ENCODE results near the gene TRIM29. TPM values are rescaled to one million over a fixed set of nuclear protein-coding genes. Genes with fewer than 3 reads are reported as not detected.
"Not testable (repeated sequence)": the region's sequence is repeated elsewhere in the genome, so short reads cannot be mapped to it uniquely, and the experiment has no call there.

TRIM29 gene
- polyA plus RNA-seq, 3 donors from 2014 or later, result not detected

- H3K27me3 Mint-ChIP-seq (ENCODE audit: low read depth in 3 of 3), result peaks cover 7 to 10% (median 8%) of the 10 kb centered on the region in 3 donors
- no peaks in the 10 kb centered on the region for H3K36me3 Mint-ChIP-seq
- no peak overlapping the region for H3K27ac Mint-ChIP-seq
- DNase-seq, result no peak
- peaks cover 0 to 15% (median 8%) of the 10 kb centered on the region in 6 donors for H3K9me3 Mint-ChIP-seq
- no peak overlapping the region for H3K4me3 Mint-ChIP-seq
- no peaks in the 10 kb centered on the region for H3K4me1 Mint-ChIP-seq
Measured at GRCh38 chr11:120160436-120160835, 22.5 kb upstream of the TRIM29 start.

GRCh38 chr11:120153221-120153620, 15.3 kb upstream of the TRIM29 start:
- H3K9me3 Mint-ChIP-seq, result peaks cover 0 to 2% (median 0%) of the 10 kb centered on the region in 6 donors
- H3K36me3 Mint-ChIP-seq, result no peaks in the 10 kb centered on the region
- H3K27ac Mint-ChIP-seq, result no peak overlapping the region
- DNase-seq, result no peak
- no peak overlapping the region for H3K4me3 Mint-ChIP-seq
- H3K27me3 Mint-ChIP-seq (ENCODE audit: low read depth in 3 of 3), result peaks cover 4 to 15% (median 4%) of the 10 kb centered on the region in 3 donors
- H3K4me1 Mint-ChIP-seq, result no peaks in the 10 kb centered on the region

DNA sequence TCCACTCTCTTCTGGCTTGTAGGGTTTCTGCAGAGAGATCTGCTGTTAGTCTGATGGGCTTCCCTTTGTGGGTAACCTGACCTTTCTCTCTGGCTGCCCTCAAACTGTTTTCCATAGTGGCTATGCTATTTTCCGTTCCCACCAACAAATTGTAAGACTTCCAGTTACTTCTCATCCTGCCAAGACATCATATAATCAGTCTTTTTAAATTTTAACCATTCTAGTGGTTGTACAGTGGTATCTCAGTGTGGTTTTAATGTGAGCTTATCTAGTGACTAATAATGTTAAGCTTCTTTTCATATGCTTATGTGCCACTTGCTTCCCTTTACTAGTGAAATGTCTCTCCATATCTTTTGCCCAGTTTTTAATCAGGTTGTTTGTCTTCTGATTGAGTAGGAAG, 13.6 kb upstream of the TRIM29 start:
- no peak for DNase-seq
- Mint-ChIP-seq H3K27me3 (ENCODE audit: low read depth in 3 of 3) (peaks cover 4 to 16% (median 5%) of the 10 kb centered on the region in 3 donors), H3K4me3 (no peak overlapping the region), H3K36me3 (no peaks in the 10 kb centered on the region), H3K4me1 (no peaks in the 10 kb centered on the region), H3K9me3 (peaks cover 0 to 2% (median 0%) of the 10 kb centered on the region in 6 donors), H3K27ac (no peak overlapping the region)

- Mint-ChIP-seq H3K27ac (no peak overlapping the region), H3K9me3 (peaks cover 0 to 2% (median 0%) of the 10 kb centered on the region in 6 donors), H3K4me1 (no peaks in the 10 kb centered on the region), H3K36me3 (no peaks in the 10 kb centered on the region), H3K27me3 (ENCODE audit: low read depth in 3 of 3) (peaks cover 4 to 18% (median 4%) of the 10 kb centered on the region in 3 donors), H3K4me3 (no peak overlapping the region)
- DNase-seq, result no peak
Measured at GRCh38 chr11:120149246-120149645, 11.3 kb upstream of the TRIM29 start.

DNA sequence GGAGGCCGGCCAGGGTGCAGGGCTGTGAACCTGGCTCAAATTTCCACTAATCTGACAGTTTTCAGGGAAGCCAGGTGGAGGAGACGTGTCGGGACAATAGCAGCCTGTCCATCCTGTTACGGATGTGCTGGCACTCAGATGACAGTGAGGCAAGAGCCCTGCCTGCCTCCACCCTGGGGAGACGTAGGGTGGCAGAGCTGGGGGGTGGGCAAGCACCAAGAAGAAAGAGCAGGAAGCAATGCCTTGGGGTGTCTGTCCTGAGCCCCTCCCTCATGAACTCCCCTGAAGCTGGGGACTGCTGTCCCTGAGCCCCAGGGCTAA, 10.0 kb upstream of the TRIM29 start:
- H3K9me3 Mint-ChIP-seq, result peaks cover 0 to 2% (median 0%) of the 10 kb centered on the region in 6 donors
- DNase-seq, result no peak
- no peak overlapping the region for H3K4me3 Mint-ChIP-seq
- H3K4me1 Mint-ChIP-seq, result no peaks in the 10 kb centered on the region
- no peak overlapping the region for H3K27ac Mint-ChIP-seq
- no peaks in the 10 kb centered on the region for H3K36me3 Mint-ChIP-seq
- peaks cover 4 to 14% (median 4%) of the 10 kb centered on the region in 3 donors for H3K27me3 Mint-ChIP-seq (ENCODE audit: low read depth in 3 of 3)

DNA sequence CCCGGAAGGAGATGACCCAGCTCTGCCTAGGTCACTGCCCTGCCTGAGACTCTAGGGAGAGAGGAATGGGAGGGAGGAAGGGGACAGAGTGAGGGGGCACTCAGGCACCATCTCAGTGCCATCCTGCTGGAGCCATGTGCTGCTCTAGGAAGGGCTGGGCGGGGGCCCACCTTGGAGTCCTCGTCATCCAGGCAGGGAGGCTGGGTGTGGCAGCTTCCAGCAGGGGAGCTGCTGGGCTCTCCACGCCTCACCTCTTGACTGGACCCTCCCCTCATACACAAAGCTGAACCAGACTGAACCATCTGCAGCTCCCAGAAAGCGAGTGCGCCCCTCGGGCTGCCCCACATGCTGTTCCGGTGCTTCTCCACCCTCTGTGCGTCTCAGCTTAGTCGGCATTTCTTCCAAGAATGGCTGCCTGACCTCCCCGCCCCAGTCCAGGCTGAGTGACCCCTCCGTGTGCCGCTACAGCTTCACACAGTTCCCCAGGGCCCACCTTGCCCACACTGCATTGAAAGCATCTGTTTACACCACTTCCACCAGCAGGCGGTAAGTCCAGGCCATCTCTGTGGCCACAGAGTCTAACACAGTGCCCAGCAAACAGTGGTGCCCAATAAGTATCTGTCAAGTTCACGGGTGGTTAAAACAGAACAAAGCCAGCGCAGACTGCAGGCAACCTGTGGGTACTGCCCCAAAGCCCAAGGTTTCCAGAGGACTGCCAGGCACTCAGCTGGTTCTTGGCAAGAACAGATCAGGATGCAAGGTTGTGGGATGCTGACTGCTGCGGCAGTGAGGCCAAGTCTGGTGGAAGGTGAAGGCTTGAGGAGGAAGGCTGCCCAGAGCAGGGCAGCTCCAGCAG, 9.4 kb upstream of the TRIM29 start:
- Mint-ChIP-seq H3K27me3 (ENCODE audit: low read depth in 3 of 3) (peaks cover 4 to 14% (median 4%) of the 10 kb centered on the region in 3 donors), H3K9me3 (peaks cover 0 to 2% (median 0%) of the 10 kb centered on the region in 6 donors), H3K27ac (peak overlapping the region in 1 of 6 donors; percentile 48), H3K4me1 (no peaks in the 10 kb centered on the region), H3K4me3 (no peak overlapping the region), H3K36me3 (no peaks in the 10 kb centered on the region)
- DNase-seq, result no peak

GRCh38 chr11:120146413-120147093, 8.6 kb upstream of the TRIM29 start:
- H3K4me1 Mint-ChIP-seq, result no peaks in the 10 kb centered on the region
- H3K9me3 Mint-ChIP-seq, result peaks cover 0 to 2% (median 0%) of the 10 kb centered on the region in 6 donors
- no peak overlapping the region for H3K4me3 Mint-ChIP-seq
- DNase-seq, result no peak
- H3K36me3 Mint-ChIP-seq, result no peaks in the 10 kb centered on the region
- no peak overlapping the region for H3K27ac Mint-ChIP-seq
- peaks cover 4 to 10% (median 4%) of the 10 kb centered on the region in 3 donors for H3K27me3 Mint-ChIP-seq (ENCODE audit: low read depth in 3 of 3)

- Mint-ChIP-seq H3K4me3 (no peak overlapping the region), H3K36me3 (no peaks in the 10 kb centered on the region), H3K9me3 (no peaks in the 10 kb centered on the region), H3K4me1 (no peaks in the 10 kb centered on the region), H3K27me3 (ENCODE audit: low read depth in 3 of 3) (peaks cover 2 to 15% (median 6%) of the 10 kb centered on the region in 3 donors), H3K27ac (no peak overlapping the region)
- DNase-seq, result no peak
Measured at GRCh38 chr11:120144501-120144900, 6.6 kb upstream of the TRIM29 start.

DNA sequence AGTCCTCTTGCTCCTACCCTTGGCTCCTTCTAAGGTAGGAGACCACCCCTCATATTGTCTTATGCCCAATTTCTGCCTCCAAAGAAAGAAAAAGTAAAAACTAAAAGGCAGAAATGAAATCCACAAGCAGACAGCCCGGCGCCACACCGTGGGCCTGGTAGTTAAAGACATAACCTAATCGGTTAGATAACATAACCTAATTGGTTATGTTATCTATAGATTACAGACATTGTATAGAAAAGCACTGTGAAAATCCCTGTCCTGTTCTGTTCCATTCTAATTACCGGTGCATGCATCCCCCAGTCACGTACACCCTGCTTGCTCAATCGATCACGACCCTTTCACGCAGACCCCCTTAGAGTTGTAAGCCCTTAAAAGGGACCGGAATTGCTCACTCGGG, 5.6 kb upstream of the TRIM29 start:
- not testable (repeated sequence) for H3K36me3 Mint-ChIP-seq, H3K4me1 Mint-ChIP-seq, H3K9me3 Mint-ChIP-seq, H3K27ac Mint-ChIP-seq, DNase-seq, H3K4me3 Mint-ChIP-seq
- H3K27me3 Mint-ChIP-seq (ENCODE audit: low read depth in 3 of 3), result peaks cover 2 to 15% (median 8%) of the 10 kb centered on the region in 3 donors

DNA sequence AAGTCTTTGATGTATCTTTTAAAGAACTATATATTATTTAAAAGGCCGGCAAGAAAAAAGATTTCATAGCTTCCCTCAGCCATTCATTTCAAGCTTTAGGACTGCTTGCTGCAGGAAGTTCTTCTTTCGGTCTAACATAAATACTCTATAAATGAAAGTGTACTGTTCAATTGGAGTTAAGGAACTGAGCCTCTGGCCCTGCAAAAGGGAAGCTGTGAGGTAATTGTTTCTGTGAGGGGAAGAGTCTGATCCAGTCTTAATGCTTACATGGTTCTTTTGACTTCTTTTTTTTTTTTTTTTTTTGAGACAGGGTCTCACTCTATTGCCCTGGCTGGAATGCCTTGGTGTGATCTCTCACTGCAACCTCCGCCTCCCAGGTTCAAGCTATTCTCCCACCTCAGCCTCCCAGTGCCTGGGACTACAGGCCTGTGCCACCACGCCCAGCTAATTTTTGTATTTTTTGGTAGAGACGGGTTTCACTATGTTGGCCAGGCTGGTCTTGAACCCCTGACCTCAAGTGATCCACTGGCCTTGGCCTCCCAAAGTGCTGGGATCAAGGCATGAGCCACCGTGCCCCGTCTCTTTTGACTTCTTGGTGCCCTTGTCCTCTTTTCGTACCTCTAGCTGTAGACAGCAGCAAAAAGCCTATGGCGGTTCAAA, 4.7 kb upstream of the TRIM29 start:
- no peak overlapping the region for H3K4me3 Mint-ChIP-seq

GRCh38 chr11:120141768-120142423, 4.0 kb upstream of the TRIM29 start:
- Mint-ChIP-seq H3K4me3 (no peak overlapping the region), H3K36me3 (no peaks in the 10 kb centered on the region), H3K27ac (no peak overlapping the region), H3K27me3 (ENCODE audit: low read depth in 3 of 3) (peaks cover 2 to 13% (median 8%) of the 10 kb centered on the region in 3 donors), H3K9me3 (no peaks in the 10 kb centered on the region), H3K4me1 (no peaks in the 10 kb centered on the region)
- DNase-seq, result no peak

More for the DNA sequence above, 4.7 kb upstream of the TRIM29 start:
- no peaks in the 10 kb centered on the region for H3K4me1 Mint-ChIP-seq
- no peak for DNase-seq
- no peaks in the 10 kb centered on the region for H3K9me3 Mint-ChIP-seq
- H3K27ac Mint-ChIP-seq, result no peak overlapping the region
- H3K27me3 Mint-ChIP-seq (ENCODE audit: low read depth in 3 of 3), result peaks cover 2 to 15% (median 8%) of the 10 kb centered on the region in 3 donors
- H3K36me3 Mint-ChIP-seq, result no peaks in the 10 kb centered on the region

- H3K27ac Mint-ChIP-seq, result no peak overlapping the region
Measured at GRCh38 chr11:120141113-120141767, 3.3 kb upstream of the TRIM29 start.

More at GRCh38 chr11:120141113-120141767, 3.3 kb upstream of the TRIM29 start:
- Mint-ChIP-seq H3K27me3 (ENCODE audit: low read depth in 3 of 3) (peaks cover 4 to 14% (median 6%) of the 10 kb centered on the region in 3 donors), H3K9me3 (no peaks in the 10 kb centered on the region), H3K4me1 (no peaks in the 10 kb centered on the region), H3K4me3 (no peak overlapping the region), H3K36me3 (no peaks in the 10 kb centered on the region)
- DNase-seq, result no peak
